H9 (cell line): Measurements from ENCODE around the gene CDH13. TPM values are rescaled to one million over a fixed set of nuclear protein-coding genes. Genes with fewer than 3 reads are reported as not detected.

Experiments
- DNase-seq: peaks from one replicate; pipeline ENCODE4 v3.0.0-alpha.2; 2017
- H2AFZ ChIP-seq: one replicate; pipeline ENCODE4 v1.6.1; 2013; ENCODE audit warnings: mild to moderate bottlenecking, low read length, control low read depth, moderate library complexity
- H2AK5ac ChIP-seq: 2 replicates; pipeline ENCODE4 v1.6.1; 2013; ENCODE audit warnings: low read length, control low read depth, mixed read lengths; ENCODE audit not compliant: insufficient read length
- H2BK120ac ChIP-seq: one replicate; pipeline ENCODE4 v1.6.1; 2013; ENCODE audit warnings: low read depth, mild to moderate bottlenecking, low read length, control low read depth, inconsistent platforms; ENCODE audit not compliant: poor library complexity, severe bottlenecking
- H2BK12ac ChIP-seq: 2 replicates; pipeline ENCODE4 v1.6.1; 2013; ENCODE audit warnings: low read length, control low read depth, mixed read lengths, low read depth; ENCODE audit not compliant: insufficient read length
- H2BK15ac ChIP-seq: 2 replicates; pipeline ENCODE4 v1.6.1; 2013; ENCODE audit warnings: low read depth, low read length, control low read depth
- H2BK20ac ChIP-seq: one replicate; pipeline ENCODE4 v1.6.1; 2013; ENCODE audit warnings: low read depth, mild to moderate bottlenecking, low read length, control low read depth, inconsistent platforms; ENCODE audit not compliant: poor library complexity, severe bottlenecking
- H2BK5ac ChIP-seq: 2 replicates; pipeline ENCODE4 v1.6.1; 2013; ENCODE audit warnings: low read length, control low read depth, mixed read lengths; ENCODE audit not compliant: insufficient read length
- H3K14ac ChIP-seq: 2 replicates; pipeline ENCODE4 v1.6.1; 2013; ENCODE audit warnings: low read length, control low read depth; ENCODE audit not compliant: insufficient read depth
- H3K18ac ChIP-seq: 2 replicates; pipeline ENCODE4 v1.6.1; 2013; ENCODE audit warnings: low read depth, mild to moderate bottlenecking, mixed read lengths, low read length, control low read depth; ENCODE audit not compliant: insufficient read length
- H3K23ac ChIP-seq: 2 replicates; pipeline ENCODE4 v1.6.1; 2013; ENCODE audit warnings: low read length, control low read depth, mixed read lengths, low read depth; ENCODE audit not compliant: insufficient read length
- H3K23me2 ChIP-seq: 2 replicates; pipeline ENCODE4 v1.6.1; 2013; ENCODE audit warnings: low read depth, mild to moderate bottlenecking, mixed read lengths, low read length, control low read depth; ENCODE audit not compliant: insufficient read length, poor library complexity, severe bottlenecking
- H3K27ac ChIP-seq: 2 replicates; pipeline ENCODE4 v1.5.1; 2013; ENCODE audit warnings: low read length, control low read depth, mixed read lengths, low read depth; ENCODE audit not compliant: insufficient read length
- H3K27me3 ChIP-seq: 2 replicates; pipeline ENCODE4 v1.6.1; 2013; ENCODE audit warnings: low read length, control low read depth, inconsistent platforms; ENCODE audit not compliant: insufficient read depth
- H3K4ac ChIP-seq: 2 replicates; pipeline ENCODE4 v1.6.1; 2013; ENCODE audit warnings: low read depth, mild to moderate bottlenecking, control low read depth, inconsistent platforms, low read length, moderate library complexity
- H3K4me1 ChIP-seq: 2 replicates; pipeline ENCODE4 v1.6.1; 2013; ENCODE audit warnings: low read length, control low read depth, inconsistent platforms; ENCODE audit not compliant: insufficient read depth
- H3K4me2 ChIP-seq: 2 replicates; pipeline ENCODE4 v1.6.1; 2013; ENCODE audit warnings: low read length, control low read depth, mixed read lengths; ENCODE audit not compliant: insufficient read length, insufficient read depth
- H3K56ac ChIP-seq: 2 replicates; pipeline ENCODE4 v1.6.1; 2013; ENCODE audit warnings: low read depth, mild to moderate bottlenecking, mixed read lengths, low read length, control low read depth; ENCODE audit not compliant: insufficient read length
- H3K79me1 ChIP-seq: 2 replicates; pipeline ENCODE4 v1.6.1; 2013; ENCODE audit warnings: low read depth, mild to moderate bottlenecking, moderate library complexity, low read length, control low read depth, inconsistent platforms; ENCODE audit not compliant: insufficient read depth, poor library complexity, severe bottlenecking
- H3K79me2 ChIP-seq: 2 replicates; pipeline ENCODE4 v1.6.1; 2013; ENCODE audit warnings: low read length, control low read depth, inconsistent platforms; ENCODE audit not compliant: insufficient read depth
- H3K9ac ChIP-seq: 2 replicates; pipeline ENCODE4 v1.6.1; 2013; ENCODE audit warnings: low read length, control low read depth, mixed read lengths; ENCODE audit not compliant: insufficient read length; ENCODE audit errors: extremely low read depth
- H3K9me3 ChIP-seq: one replicate; pipeline ENCODE4 v1.6.1; 2013; ENCODE audit warnings: low read depth, low read length, inconsistent platforms; ENCODE audit not compliant: control insufficient read depth
- H3T11ph ChIP-seq: one replicate; pipeline ENCODE4 v1.6.1; 2013; ENCODE audit warnings: mild to moderate bottlenecking, low read length, control low read depth, inconsistent platforms
- H4K20me1 ChIP-seq: one replicate; pipeline ENCODE4 v1.6.1; 2013; ENCODE audit not compliant: control insufficient read depth, insufficient read length, insufficient read depth
- H4K5ac ChIP-seq: 2 replicates; pipeline ENCODE4 v1.6.1; 2013; ENCODE audit warnings: low read depth, mild to moderate bottlenecking, mixed read lengths, low read length, control low read depth; ENCODE audit not compliant: insufficient read length
- H4K8ac ChIP-seq: replicated peaks from 2 replicates; pipeline ENCODE4 v1.6.1; 2013; ENCODE audit warnings: low read length, control low read depth, mixed read lengths, low read depth; ENCODE audit not compliant: insufficient read length
- H4K91ac ChIP-seq: 2 replicates; pipeline ENCODE4 v1.6.1; 2013; ENCODE audit warnings: low read depth, mild to moderate bottlenecking, moderate library complexity, mixed read lengths, low read length, control low read depth; ENCODE audit not compliant: insufficient read length
- H3K27ac Mint-ChIP-seq, 3 experiments: 2 replicates in 2 of 3; 3 replicates in 1 of 3; pipeline ENCODE4 v1.8.0; 2020 to 2021; ENCODE audit warnings: mixed read lengths in 3 of 3, mild to moderate bottlenecking in 1 of 3, moderate library complexity in 1 of 3
- H3K27me3 Mint-ChIP-seq: 2 replicates; pipeline ENCODE4 v1.8.0; 2021; ENCODE audit warnings: low read depth, mild to moderate bottlenecking, moderate library complexity, mixed read lengths
- H3K36me3 Mint-ChIP-seq, 3 experiments: 2 replicates in 2 of 3; 3 replicates in 1 of 3; pipeline ENCODE4 v1.8.0; 2020 to 2021; ENCODE audit warnings: low read depth in 3 of 3, mixed read lengths in 3 of 3; ENCODE audit not compliant: insufficient read depth in 1 of 3
- H3K4me1 Mint-ChIP-seq, 2 experiments: 2 replicates each; pipeline ENCODE4 v1.8.0; 2020; ENCODE audit warnings: mixed read lengths in 2 of 2
- H3K4me3 Mint-ChIP-seq, 2 experiments: 2 replicates in 1 of 2; 3 replicates in 1 of 2; pipeline ENCODE4 v1.8.0; 2020 to 2021; ENCODE audit warnings: mild to moderate bottlenecking in 2 of 2, mixed read lengths in 2 of 2, moderate library complexity in 1 of 2
- H3K9me3 Mint-ChIP-seq, 2 experiments: 2 replicates in 1 of 2; 3 replicates in 1 of 2; pipeline ENCODE4 v1.8.0; 2020; ENCODE audit warnings: mild to moderate bottlenecking in 2 of 2, mixed read lengths in 2 of 2, moderate library complexity in 1 of 2
- WGBS: extraction: QIAGEN DNeasy Blood & Tissue Kit; methylation state at CpG from one replicate; pipeline ENCODE4 v1.1.7; 2013; ENCODE audit warnings: missing lambda C conversion rate, low lambda C conversion rate, mixed read lengths; ENCODE audit not compliant: insufficient read length; ENCODE audit errors: extremely low coverage; 5-methylcytosine and 5-hydroxymethylcytosine counted together
- total RNA-seq: library from RNA; stranded (reverse); gene quantifications from 2 replicates; pipeline ENCODE4 v1.2.1, GENCODE V29; 2021
- TF ChIP-seq, protein P1 (sequence below): fragments of 200-600 bp; sonication (generic); conservative IDR thresholded peaks from 3 replicates; pipeline ENCODE4 v1.8.0; 2021; ENCODE audit warnings: antibody characterized with exemption, mild to moderate bottlenecking

CDH13 gene
- total RNA-seq, 1 experiment from 2014 or later: 1.5 TPM

DNA sequence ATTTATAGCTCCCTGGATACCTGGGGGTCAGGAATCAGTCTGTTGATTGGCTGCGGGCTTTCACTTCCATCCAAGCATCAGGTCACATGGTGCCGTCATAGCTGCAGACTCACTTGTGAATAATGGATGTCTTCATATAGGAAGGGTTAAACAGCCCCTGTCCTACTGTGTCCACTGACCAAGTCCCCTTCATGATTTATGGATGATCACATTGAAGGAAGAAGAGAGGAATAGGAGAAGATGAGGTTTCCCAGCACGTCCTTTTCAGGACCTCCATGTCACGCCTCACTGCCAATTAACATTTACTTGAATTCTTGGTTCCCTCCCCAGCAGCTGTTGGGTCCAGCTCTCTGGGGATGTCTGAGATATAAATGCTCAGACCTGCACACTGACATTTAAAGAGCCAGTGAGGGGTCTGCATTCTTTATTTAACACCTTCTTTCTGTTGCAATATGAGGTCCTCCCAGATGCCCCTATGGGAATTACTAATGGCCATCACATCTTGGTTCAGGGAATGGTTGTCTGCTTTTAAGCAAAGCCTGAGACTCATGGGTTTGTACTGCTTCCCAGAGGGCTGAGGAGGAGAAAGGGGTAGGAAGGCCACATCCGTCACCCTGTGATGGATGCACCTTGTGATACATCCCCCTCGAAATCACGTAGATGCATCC is 950.4 kb downstream of the CDH13 start:
- no peak overlapping the region for H3T11ph ChIP-seq
- Mint-ChIP-seq H3K36me3 (peaks cover 0 to 1% (median 0%) of the 10 kb centered on the region in 3 experiments; a peak in 1 of 7 replicates), H3K27ac (no peak overlapping the region), H3K9me3 (peaks cover 0 to 6% of the 10 kb centered on the region in 2 experiments; a peak in 2 of 5 replicates), H3K4me3 (no peak overlapping the region), H3K27me3 (peaks cover 2% of the 10 kb centered on the region), H3K4me1 (peaks cover 17% of the 10 kb centered on the region in 2 experiments)
- H3K4me1 ChIP-seq: peaks cover 4% of the 10 kb centered on the region; the same call in 1 of the 2 replicates
- no peak overlapping the region for H2AFZ ChIP-seq
- H3K9me3 ChIP-seq: no peaks in the 10 kb centered on the region
- no peak overlapping the region for H2BK12ac ChIP-seq
- TF ChIP-seq, protein P1, sequence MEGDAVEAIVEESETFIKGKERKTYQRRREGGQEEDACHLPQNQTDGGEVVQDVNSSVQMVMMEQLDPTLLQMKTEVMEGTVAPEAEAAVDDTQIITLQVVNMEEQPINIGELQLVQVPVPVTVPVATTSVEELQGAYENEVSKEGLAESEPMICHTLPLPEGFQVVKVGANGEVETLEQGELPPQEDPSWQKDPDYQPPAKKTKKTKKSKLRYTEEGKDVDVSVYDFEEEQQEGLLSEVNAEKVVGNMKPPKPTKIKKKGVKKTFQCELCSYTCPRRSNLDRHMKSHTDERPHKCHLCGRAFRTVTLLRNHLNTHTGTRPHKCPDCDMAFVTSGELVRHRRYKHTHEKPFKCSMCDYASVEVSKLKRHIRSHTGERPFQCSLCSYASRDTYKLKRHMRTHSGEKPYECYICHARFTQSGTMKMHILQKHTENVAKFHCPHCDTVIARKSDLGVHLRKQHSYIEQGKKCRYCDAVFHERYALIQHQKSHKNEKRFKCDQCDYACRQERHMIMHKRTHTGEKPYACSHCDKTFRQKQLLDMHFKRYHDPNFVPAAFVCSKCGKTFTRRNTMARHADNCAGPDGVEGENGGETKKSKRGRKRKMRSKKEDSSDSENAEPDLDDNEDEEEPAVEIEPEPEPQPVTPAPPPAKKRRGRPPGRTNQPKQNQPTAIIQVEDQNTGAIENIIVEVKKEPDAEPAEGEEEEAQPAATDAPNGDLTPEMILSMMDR: no peak
- H2BK15ac ChIP-seq: no peak overlapping the region
- no peak overlapping the region for H3K4me2 ChIP-seq
- H2BK20ac ChIP-seq: no peak overlapping the region
- no peak overlapping the region for H3K9ac ChIP-seq
- no peaks in the 10 kb centered on the region for H3K79me1 ChIP-seq
- H4K5ac ChIP-seq: no peak overlapping the region
- H4K20me1 ChIP-seq: no peaks in the 10 kb centered on the region
- H3K27ac ChIP-seq: no peak overlapping the region
- no peak overlapping the region for H3K56ac ChIP-seq
- H2BK120ac ChIP-seq: no peak overlapping the region
- H2AK5ac ChIP-seq: no peak overlapping the region
- no peak for DNase-seq
- H3K79me2 ChIP-seq: no peaks in the 10 kb centered on the region
- no peak overlapping the region for H3K18ac ChIP-seq
- H3K4ac ChIP-seq: no peak overlapping the region
- no peak overlapping the region for H4K91ac ChIP-seq
- H3K23ac ChIP-seq: no peak overlapping the region
- no peaks in the 10 kb centered on the region for H3K27me3 ChIP-seq
- no peak overlapping the region for H4K8ac ChIP-seq
- no peak overlapping the region for H2BK5ac ChIP-seq
- H3K14ac ChIP-seq: no peak overlapping the region
- no peaks in the 10 kb centered on the region for H3K23me2 ChIP-seq
- WGBS: no CpG with 5 or more reads among the region's 7 CpGs
